HepG2 (cell line): Measurements from ENCODE around the gene MBOAT7. TPM values are rescaled to one million over a fixed set of nuclear protein-coding genes. Genes with fewer than 3 reads are reported as not detected.
"Not testable (repeated sequence)": the region's sequence is repeated elsewhere in the genome, so short reads cannot be mapped to it uniquely, and the experiment has no call there.

ENCODE experiments used
- ATAC-seq: fragments of 200-7000 bp; cut with Tn5 transposase; 3 replicates; pipeline ENCODE4 v1.9.1; 2020; ENCODE audit warnings: mild to moderate bottlenecking, moderate library complexity
- BruUV-seq: library from RNA; stranded (reverse); fragments of 400-500 nt; replicated peaks from 2 replicates; lab custom pipeline; 2021; lab: Mats Ljungman, UMichigan
- CTCF ChIA-PET: fragments of 300-600 bp; formaldehyde crosslinking; extraction: SDS; loops from one replicate; lab custom pipeline; 2021; ENCODE audit warnings: low total read pairs, inconsistent platforms, low intra/inter-chr PET ratio; lab: Yijun Ruan, JAX
- POLR2A ChIA-PET: fragments of 350-600 bp; sonication (Branson Sonifier 250); formaldehyde crosslinking; loops from one replicate; lab custom pipeline; 2020; ENCODE audit warnings: antibody characterized with exemption, inconsistent platforms; lab: Yijun Ruan, JAX
- DNase-seq: peaks from one replicate; pipeline ENCODE4 v3.0.0-alpha.2; 2015; ENCODE audit warnings: low spot score
- FAIRE-seq: peaks from 3 replicates; lab custom pipeline; 2011; peaks lifted over from hg19 to GRCh38; lab: Jason Lieb, UNC
- H2AFZ ChIP-seq: one replicate; pipeline ENCODE4 v1.6.1; 2011; ENCODE audit warnings: low read length, inconsistent platforms
- H3K27ac ChIP-seq: fragments of 300-600 bp; 3 replicates; pipeline ENCODE4 v1.8.0; 2011; ENCODE audit warnings: mixed run types, mild to moderate bottlenecking, mixed read lengths, low read length, inconsistent platforms; ENCODE audit not compliant: insufficient read depth; ENCODE audit errors: extremely low read length
- H3K27me3 ChIP-seq, 2 experiments: fragments of 200-600 bp in 1 of 2; 2 replicates in 1 of 2; 3 replicates in 1 of 2; pipeline versions ENCODE4 v1.6.0 to v1.8.0; 2011; ENCODE audit warnings: low read length in 2 of 2, mild to moderate bottlenecking in 2 of 2, moderate library complexity in 2 of 2, inconsistent platforms in 1 of 2; ENCODE audit not compliant: insufficient read depth in 2 of 2, control insufficient read depth in 1 of 2
- H3K36me3 ChIP-seq, 2 experiments: fragments of 200-600 bp in 1 of 2; replicated peaks in 1 of 2; 2 replicates in 1 of 2; 3 replicates in 1 of 2; pipeline versions ENCODE4 v1.5.1 to v1.8.0; 2011; ENCODE audit warnings: low read length in 2 of 2, inconsistent platforms in 1 of 2; ENCODE audit not compliant: insufficient read depth in 2 of 2, control insufficient read depth in 1 of 2
- H3K4me1 ChIP-seq: 2 replicates; pipeline ENCODE4 v1.5.1; 2012; ENCODE audit warnings: low read length, inconsistent platforms; ENCODE audit not compliant: insufficient read depth
- H3K4me2 ChIP-seq: 2 replicates; pipeline ENCODE4 v1.6.0; 2011; ENCODE audit warnings: low read depth, low read length, inconsistent platforms
- H3K4me3 ChIP-seq, 3 experiments: fragments of 200-600 bp in 1 of 3; sonication (generic), shearing (Covaris generic) in 1 of 3; replicated peaks in 1 of 3; 2 replicates each; pipeline ENCODE4 v1.5.1; 2011 to 2016; ENCODE audit warnings: low read length in 3 of 3, inconsistent platforms in 2 of 3, low read depth in 2 of 3, mild to moderate bottlenecking in 2 of 3, control low read depth in 1 of 3, mixed read lengths in 1 of 3; ENCODE audit not compliant: insufficient read depth in 1 of 3
- H3K79me2 ChIP-seq: one replicate; pipeline ENCODE4 v1.6.1; 2011; ENCODE audit warnings: low read length, inconsistent platforms; ENCODE audit not compliant: insufficient read depth
- H3K9ac ChIP-seq: 2 replicates; pipeline ENCODE4 v1.6.0; 2011; ENCODE audit warnings: mild to moderate bottlenecking, low read depth, low read length, inconsistent platforms; ENCODE audit not compliant: insufficient read depth
- H3K9me3 ChIP-seq: 2 replicates; pipeline ENCODE4 v1.5.1; 2012; ENCODE audit warnings: mild to moderate bottlenecking, low read length
- H4K20me1 ChIP-seq: 2 replicates; pipeline ENCODE4 v1.6.0; 2011; ENCODE audit warnings: inconsistent platforms, mild to moderate bottlenecking, low read length, moderate library complexity; ENCODE audit not compliant: insufficient read depth
- BCL6 ChIP-seq: IDR thresholded peaks from 2 replicates; pipeline ENCODE4 v1.6.1; 2016; ENCODE audit warnings: missing genetic modification reagents, missing compliant biosample characterization
- FOXP1 ChIP-seq, 2 experiments: fragments of 450-650 bp in 1 of 2; IDR thresholded peaks; 2 replicates each; pipeline ENCODE4 v1.6.1; 2017 to 2018; ENCODE audit warnings: antibody characterized with exemption in 1 of 2
- HNF4A ChIP-seq: sonication (generic); formaldehyde crosslinking; IDR thresholded peaks from 2 replicates; pipeline ENCODE4 v1.4.0; 2020; ENCODE audit warnings: missing genetic modification reagents
- NR2F2 ChIP-seq: IDR thresholded peaks from 2 replicates; pipeline ENCODE4 v1.6.1; 2012; ENCODE audit warnings: low read depth, inconsistent platforms, borderline replicate concordance
- RARA ChIP-seq: IDR thresholded peaks from 2 replicates; pipeline ENCODE4 v1.6.1; 2016; ENCODE audit warnings: missing genetic modification reagents, missing compliant biosample characterization
- RXRB ChIP-seq: IDR thresholded peaks from 2 replicates; pipeline ENCODE4 v1.6.1; 2016; ENCODE audit warnings: borderline replicate concordance, missing genetic modification reagents, missing compliant biosample characterization
- WGBS: methylation state at CpG from one replicate; pipeline ENCODE4 v1.1.6; 2017; ENCODE audit warnings: low lambda C conversion rate; 5-methylcytosine and 5-hydroxymethylcytosine counted together
- in situ Hi-C: cut with HindIII; loops from 2 replicates; pipeline ENCODE4 v1.10.0; 2017; ENCODE audit warnings: low pct_unique_long_range_greater_than_20kb; ENCODE audit not compliant: extremely low pct_ligation_motif_present
- intact Hi-C: fragments of 100-400 bp; cut with micrococcal nuclease; formaldehyde crosslinking; loops from one replicate; pipeline ENCODE4 v1.10.0; 2022; ENCODE audit not compliant: unreplicated experiment
- polyA plus RNA-seq, 8 experiments: library from polyadenylated mRNA; depleted of rRNA in 3 of 8; stranded (reverse) in 7 of 8; unstranded in 1 of 8; fragments of >200 nt; fragmentation: Illumina TruSeq in 4 of 8; extraction: Trizol in 4 of 8; gene quantifications; 2 replicates each; pipeline versions ENCODE4 v1.2.1 to v1.2.3, GENCODE V29; 2011 to 2016; ENCODE audit warnings: low read depth in 4 of 8, missing spikeins in 1 of 8, mixed read lengths in 1 of 8; ENCODE audit not compliant: insufficient read depth in 1 of 8
- total RNA-seq, 5 experiments: library from RNA; depleted of rRNA; stranded (reverse); fragments of >200 nt; fragmentation: Illumina TruSeq; extraction: Trizol; gene quantifications; 2 replicates each; pipeline ENCODE4 v1.2.3, GENCODE V29; 2016; ENCODE audit warnings: low read depth in 1 of 5
- TF ChIP-seq, protein P1 (sequence below): sonication (generic); formaldehyde crosslinking; conservative IDR thresholded peaks from 2 replicates; pipeline ENCODE4 v1.4.0; 2020; ENCODE audit warnings: mild to moderate bottlenecking, missing genetic modification reagents, moderate library complexity

Gene MBOAT7
- total and polyA plus RNA-seq, 2 of the 13 experiments (the other 11 are each of a cell fraction or from before 2014, with no cell fraction given), result 22.2 to 25.5 TPM

DNA sequence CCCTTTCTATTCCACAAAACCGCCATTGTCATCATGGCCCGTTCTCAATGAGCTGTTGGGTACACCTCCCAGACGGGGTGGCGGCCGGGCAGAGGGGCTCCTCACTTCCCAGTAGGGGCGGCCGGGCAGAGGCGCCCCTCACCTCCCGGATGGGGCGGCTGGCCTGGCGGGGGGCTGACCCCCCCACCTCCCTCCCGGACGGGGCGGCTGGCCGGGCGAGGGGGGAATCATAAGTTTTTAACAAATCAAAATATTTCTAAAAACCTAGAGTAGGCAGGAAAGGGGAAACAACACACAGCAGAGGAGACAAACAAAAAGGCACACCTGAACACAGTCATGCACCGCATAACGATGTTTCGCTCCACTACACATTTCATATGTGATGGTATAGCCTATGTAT is 25.4 kb upstream of the MBOAT7 start:
- in situ Hi-C loops, ATAC-seq, H3K4me3 ChIP-seq, CTCF ChIA-PET, H3K36me3 ChIP-seq, H3K9ac ChIP-seq, BruUV-seq, intact Hi-C loops, FAIRE-seq, H3K79me2 ChIP-seq, H4K20me1 ChIP-seq, DNase-seq, H3K27me3 ChIP-seq, H3K4me2 ChIP-seq, POLR2A ChIA-PET, H2AFZ ChIP-seq, H3K9me3 ChIP-seq, H3K27ac ChIP-seq: not testable (repeated sequence)
- 79% methylated on average over 14 of the region's 19 CpGs for WGBS
- H3K4me1 ChIP-seq, result peaks cover 42% of the 10 kb centered on the region

DNA sequence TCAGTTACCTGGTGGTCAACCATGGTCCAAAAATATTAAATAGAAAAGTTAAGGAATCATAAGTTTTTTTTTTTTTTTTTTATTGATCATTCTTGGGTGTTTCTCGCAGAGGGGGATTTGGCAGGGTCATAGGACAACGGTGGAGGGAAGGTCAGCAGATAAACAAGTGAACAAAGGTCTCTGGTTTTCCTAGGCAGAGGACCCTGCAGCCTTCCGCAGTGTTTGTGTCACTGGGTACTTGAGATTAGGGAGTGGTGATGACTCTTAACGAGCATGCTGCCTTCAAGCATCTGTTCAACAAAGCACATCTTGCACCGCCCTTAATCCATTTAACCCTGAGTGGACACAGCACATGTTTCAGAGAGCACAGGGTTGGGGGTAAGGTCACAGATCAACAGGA is 24.8 kb upstream of the MBOAT7 start:
- H3K27me3 ChIP-seq; H4K20me1 ChIP-seq; H3K4me3 ChIP-seq; H3K36me3 ChIP-seq; H3K4me2 ChIP-seq; CTCF ChIA-PET; FAIRE-seq; BruUV-seq; H3K9me3 ChIP-seq; H3K27ac ChIP-seq; in situ Hi-C loops; intact Hi-C loops; H3K9ac ChIP-seq; H2AFZ ChIP-seq; H3K79me2 ChIP-seq; DNase-seq; POLR2A ChIA-PET; ATAC-seq; TF ChIP-seq FOXP1 (IDR thresholded peaks at IDR 0.05): not testable (repeated sequence)
- WGBS, result 2% methylated on average over 4 of the region's 5 CpGs
- peaks cover 47% of the 10 kb centered on the region for H3K4me1 ChIP-seq
- TF ChIP-seq, protein P1, sequence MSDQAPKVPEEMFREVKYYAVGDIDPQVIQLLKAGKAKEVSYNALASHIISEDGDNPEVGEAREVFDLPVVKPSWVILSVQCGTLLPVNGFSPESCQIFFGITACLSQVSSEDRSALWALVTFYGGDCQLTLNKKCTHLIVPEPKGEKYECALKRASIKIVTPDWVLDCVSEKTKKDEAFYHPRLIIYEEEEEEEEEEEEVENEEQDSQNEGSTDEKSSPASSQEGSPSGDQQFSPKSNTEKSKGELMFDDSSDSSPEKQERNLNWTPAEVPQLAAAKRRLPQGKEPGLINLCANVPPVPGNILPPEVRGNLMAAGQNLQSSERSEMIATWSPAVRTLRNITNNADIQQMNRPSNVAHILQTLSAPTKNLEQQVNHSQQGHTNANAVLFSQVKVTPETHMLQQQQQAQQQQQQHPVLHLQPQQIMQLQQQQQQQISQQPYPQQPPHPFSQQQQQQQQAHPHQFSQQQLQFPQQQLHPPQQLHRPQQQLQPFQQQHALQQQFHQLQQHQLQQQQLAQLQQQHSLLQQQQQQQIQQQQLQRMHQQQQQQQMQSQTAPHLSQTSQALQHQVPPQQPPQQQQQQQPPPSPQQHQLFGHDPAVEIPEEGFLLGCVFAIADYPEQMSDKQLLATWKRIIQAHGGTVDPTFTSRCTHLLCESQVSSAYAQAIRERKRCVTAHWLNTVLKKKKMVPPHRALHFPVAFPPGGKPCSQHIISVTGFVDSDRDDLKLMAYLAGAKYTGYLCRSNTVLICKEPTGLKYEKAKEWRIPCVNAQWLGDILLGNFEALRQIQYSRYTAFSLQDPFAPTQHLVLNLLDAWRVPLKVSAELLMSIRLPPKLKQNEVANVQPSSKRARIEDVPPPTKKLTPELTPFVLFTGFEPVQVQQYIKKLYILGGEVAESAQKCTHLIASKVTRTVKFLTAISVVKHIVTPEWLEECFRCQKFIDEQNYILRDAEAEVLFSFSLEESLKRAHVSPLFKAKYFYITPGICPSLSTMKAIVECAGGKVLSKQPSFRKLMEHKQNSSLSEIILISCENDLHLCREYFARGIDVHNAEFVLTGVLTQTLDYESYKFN (CRISPR knock-in tag), result peak; percentile 22; the same call in 1 of the 2 replicates
- TF ChIP-seq FOXP1 (CRISPR knock-in tag; IDR thresholded peaks at IDR 0.05) (peak; percentile 24; the same call in 1 of the 2 replicates), RARA (CRISPR knock-in tag) (peak; percentile 80), BCL6 (CRISPR knock-in tag) (peak; percentile 88), NR2F2 (0 out of 2 replicates have a peak, but pooled peaks have one; percentile 18), HNF4A (CRISPR knock-in tag) (0 out of 2 replicates have a peak, but pooled peaks have one; percentile 6), RXRB (0 out of 2 replicates have a peak, but pooled peaks have one; percentile 20)
